ENCODE results near the gene C19orf33.

DNA sequence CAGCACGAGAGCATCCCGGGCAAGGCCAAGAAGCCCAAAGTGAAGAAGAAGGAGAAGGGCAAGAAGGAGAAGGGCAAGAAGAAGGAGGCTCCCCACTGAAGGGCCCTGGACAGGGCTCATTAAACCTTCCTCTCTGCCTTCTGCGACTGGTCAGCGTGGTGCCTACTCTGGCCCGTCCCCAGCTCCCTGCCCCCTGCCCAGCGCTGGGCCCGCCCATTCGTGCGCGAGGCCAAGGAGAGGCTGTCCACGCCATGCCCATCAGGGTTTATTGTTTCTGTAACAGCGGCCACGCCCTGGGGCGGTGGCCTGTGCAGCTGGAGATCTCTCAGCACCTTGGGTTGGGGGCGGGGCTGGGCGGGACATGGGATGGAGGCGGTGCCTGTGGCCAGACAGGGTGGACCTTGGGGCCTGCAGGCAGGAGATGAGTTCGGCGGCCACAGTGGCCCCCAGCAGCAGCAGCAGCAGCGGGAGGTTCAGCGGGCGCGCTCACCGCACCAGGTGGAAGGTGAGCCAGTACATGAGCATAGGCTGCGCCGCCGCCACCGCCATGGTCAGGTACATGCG is 897 bp downstream of the C19orf33 start:
- no peak for TF ChIP-seq POLR2A (IDR thresholded peaks at IDR 0.05)
- TF ChIP-seq, protein P1, sequence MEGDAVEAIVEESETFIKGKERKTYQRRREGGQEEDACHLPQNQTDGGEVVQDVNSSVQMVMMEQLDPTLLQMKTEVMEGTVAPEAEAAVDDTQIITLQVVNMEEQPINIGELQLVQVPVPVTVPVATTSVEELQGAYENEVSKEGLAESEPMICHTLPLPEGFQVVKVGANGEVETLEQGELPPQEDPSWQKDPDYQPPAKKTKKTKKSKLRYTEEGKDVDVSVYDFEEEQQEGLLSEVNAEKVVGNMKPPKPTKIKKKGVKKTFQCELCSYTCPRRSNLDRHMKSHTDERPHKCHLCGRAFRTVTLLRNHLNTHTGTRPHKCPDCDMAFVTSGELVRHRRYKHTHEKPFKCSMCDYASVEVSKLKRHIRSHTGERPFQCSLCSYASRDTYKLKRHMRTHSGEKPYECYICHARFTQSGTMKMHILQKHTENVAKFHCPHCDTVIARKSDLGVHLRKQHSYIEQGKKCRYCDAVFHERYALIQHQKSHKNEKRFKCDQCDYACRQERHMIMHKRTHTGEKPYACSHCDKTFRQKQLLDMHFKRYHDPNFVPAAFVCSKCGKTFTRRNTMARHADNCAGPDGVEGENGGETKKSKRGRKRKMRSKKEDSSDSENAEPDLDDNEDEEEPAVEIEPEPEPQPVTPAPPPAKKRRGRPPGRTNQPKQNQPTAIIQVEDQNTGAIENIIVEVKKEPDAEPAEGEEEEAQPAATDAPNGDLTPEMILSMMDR (IDR thresholded peaks at IDR 0.05): no peak

Data from thyroid gland (tissue), 4 donors.